Ovary (tissue), 3 donors: ENCODE results near the gene SLC6A2.

Source experiments
- POLR2A ChIP-seq: fragments of 450-650 bp; IDR thresholded peaks from one replicate; pipeline ENCODE4 v1.6.1; 2017; ENCODE audit warnings: antibody characterized with exemption, mild to moderate bottlenecking, moderate library complexity
- TF ChIP-seq, protein P1 (sequence below), 3 donors: fragments of 450-650 bp in 2 of 3; fragments of 200-600 bp in 1 of 3; IDR thresholded peaks; one replicate each; pipeline versions ENCODE4 v1.5.1 to v1.8.0; 2016 to 2022; ENCODE audit warnings: antibody characterized with exemption in 3 of 3, mild to moderate bottlenecking in 1 of 3
- donor health status: DM: no; HTN: no; CAD: no.

DNA sequence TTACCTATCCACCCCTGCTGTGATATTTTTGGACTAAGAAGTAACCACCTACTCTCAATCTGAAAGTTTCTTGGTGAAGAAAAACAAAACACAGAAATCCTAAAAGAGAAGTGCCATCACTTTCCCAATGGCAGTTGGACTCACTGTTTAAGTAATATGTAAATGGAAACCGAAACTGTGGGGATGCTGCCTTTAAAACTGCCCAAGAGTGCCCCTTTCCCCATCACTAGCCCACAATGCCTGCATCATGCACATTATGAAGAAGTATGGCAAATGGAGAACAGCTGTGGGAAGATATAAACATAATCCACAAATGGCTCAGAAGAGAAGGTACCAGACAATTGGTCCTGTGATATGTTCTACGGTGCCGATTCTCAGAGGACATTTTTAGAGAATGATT lies 33.5 kb upstream of the SLC6A2 start:
- TF ChIP-seq, protein P1, sequence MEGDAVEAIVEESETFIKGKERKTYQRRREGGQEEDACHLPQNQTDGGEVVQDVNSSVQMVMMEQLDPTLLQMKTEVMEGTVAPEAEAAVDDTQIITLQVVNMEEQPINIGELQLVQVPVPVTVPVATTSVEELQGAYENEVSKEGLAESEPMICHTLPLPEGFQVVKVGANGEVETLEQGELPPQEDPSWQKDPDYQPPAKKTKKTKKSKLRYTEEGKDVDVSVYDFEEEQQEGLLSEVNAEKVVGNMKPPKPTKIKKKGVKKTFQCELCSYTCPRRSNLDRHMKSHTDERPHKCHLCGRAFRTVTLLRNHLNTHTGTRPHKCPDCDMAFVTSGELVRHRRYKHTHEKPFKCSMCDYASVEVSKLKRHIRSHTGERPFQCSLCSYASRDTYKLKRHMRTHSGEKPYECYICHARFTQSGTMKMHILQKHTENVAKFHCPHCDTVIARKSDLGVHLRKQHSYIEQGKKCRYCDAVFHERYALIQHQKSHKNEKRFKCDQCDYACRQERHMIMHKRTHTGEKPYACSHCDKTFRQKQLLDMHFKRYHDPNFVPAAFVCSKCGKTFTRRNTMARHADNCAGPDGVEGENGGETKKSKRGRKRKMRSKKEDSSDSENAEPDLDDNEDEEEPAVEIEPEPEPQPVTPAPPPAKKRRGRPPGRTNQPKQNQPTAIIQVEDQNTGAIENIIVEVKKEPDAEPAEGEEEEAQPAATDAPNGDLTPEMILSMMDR (IDR thresholded peaks at IDR 0.05): no peak
- TF ChIP-seq POLR2A: no peak
